OCI-M1 (cell line): ENCODE measurements around the gene NRXN3.

Source experiments
- DNase-seq: peaks from one replicate; lab custom pipeline; 2025; lab: John Stamatoyannopoulos, UW

The NRXN3 gene

GRCh38 chr14:78709795-78710557, 539.8 kb downstream of the NRXN3 start:
- DNase-seq = no peak

- DNase-seq = no peak
Measured at GRCh38 chr14:78710963-78711362, 540.8 kb downstream of the NRXN3 start.

- no peak for DNase-seq
Measured at GRCh38 chr14:78713716-78714115, 543.5 kb downstream of the NRXN3 start.

GRCh38 chr14:78714711-78715110, 544.5 kb downstream of the NRXN3 start:
- DNase-seq = no peak

- no peak for DNase-seq
Measured at GRCh38 chr14:78721756-78722480, 551.7 kb downstream of the NRXN3 start.

- DNase-seq = no peak
Measured at GRCh38 chr14:78725086-78725485, 554.9 kb downstream of the NRXN3 start.

- DNase-seq = no peak
Measured at GRCh38 chr14:78737116-78737515, 566.9 kb downstream of the NRXN3 start.

GRCh38 chr14:78737601-78738000, 567.4 kb downstream of the NRXN3 start:
- DNase-seq = no peak

- no peak for DNase-seq
Measured at GRCh38 chr14:78746086-78746595, 576.0 kb downstream of the NRXN3 start.

- peak; percentile 34 for DNase-seq
Measured at GRCh38 chr14:78747813-78748212, 577.6 kb downstream of the NRXN3 start.

- DNase-seq = no peak
Measured at GRCh38 chr14:78752518-78753188, 582.5 kb downstream of the NRXN3 start.

- DNase-seq = no peak
Measured at GRCh38 chr14:78754059-78754458, 583.9 kb downstream of the NRXN3 start.

GRCh38 chr14:78758333-78758732, 588.2 kb downstream of the NRXN3 start:
- DNase-seq = peak; percentile 47

- no peak for DNase-seq
Measured at GRCh38 chr14:78762331-78762730, 592.2 kb downstream of the NRXN3 start.

- DNase-seq = no peak
Measured at GRCh38 chr14:78763746-78764145, 593.6 kb downstream of the NRXN3 start.

GRCh38 chr14:78764240-78764639, 594.1 kb downstream of the NRXN3 start:
- no peak for DNase-seq

- no peak for DNase-seq
Measured at GRCh38 chr14:78764645-78765044, 594.5 kb downstream of the NRXN3 start.

GRCh38 chr14:78767436-78767835, 597.3 kb downstream of the NRXN3 start:
- no peak for DNase-seq

- no peak for DNase-seq
Measured at GRCh38 chr14:78782551-78782950, 612.4 kb downstream of the NRXN3 start.

GRCh38 chr14:78785265-78785664, 615.1 kb downstream of the NRXN3 start:
- no peak for DNase-seq

GRCh38 chr14:78788467-78789360, 618.5 kb downstream of the NRXN3 start:
- DNase-seq = no peak

GRCh38 chr14:78790271-78790670, 620.1 kb downstream of the NRXN3 start:
- no peak for DNase-seq
